HL-60 (cell line): ENCODE measurements around the gene HSDL2.
"Not testable (repeated sequence)": the region's sequence is repeated elsewhere in the genome, so short reads cannot be mapped to it uniquely, and the experiment has no call there.

Source experiments
- DNase-seq, 2 experiments: peaks; one replicate each; pipeline ENCODE4 v3.0.0-alpha.2; 2010 to 2020; ENCODE audit warnings: low read depth in 1 of 2, low spot score in 1 of 2
- H3K27ac ChIP-seq: fragments of 250-450 bp; sonication (Bioruptor Pico); replicated peaks from 2 replicates; pipeline ENCODE4 v1.5.1; 2020; ENCODE audit warnings: mild to moderate bottlenecking, moderate library complexity
- H3K27me3 ChIP-seq: fragments of 250-450 bp; sonication (Bioruptor Pico); 2 replicates; pipeline ENCODE4 v1.5.1; 2021; ENCODE audit warnings: mild to moderate bottlenecking, moderate library complexity; ENCODE audit not compliant: insufficient read depth, poor library complexity, severe bottlenecking
- H3K4me3 ChIP-seq: replicated peaks from 2 replicates; pipeline ENCODE4 v1.5.1; 2011; ENCODE audit warnings: mild to moderate bottlenecking, control low read depth, low read length; ENCODE audit not compliant: insufficient read depth
- GABPA ChIP-seq: IDR thresholded peaks from 2 replicates; pipeline ENCODE4 v1.6.1; 2012; ENCODE audit warnings: low read depth
- POLR2AphosphoS5 ChIP-seq: IDR thresholded peaks from 2 replicates; pipeline ENCODE4 v1.6.1; 2012; ENCODE audit warnings: low read depth
- SPI1 ChIP-seq: IDR thresholded peaks from 2 replicates; pipeline ENCODE4 v1.6.1; 2012; ENCODE audit warnings: low read depth, mild to moderate bottlenecking, borderline replicate concordance
- TF ChIP-seq, protein P1 (sequence below): IDR thresholded peaks from 2 replicates; pipeline ENCODE4 v1.6.1; 2012; ENCODE audit warnings: low read depth; ENCODE audit not compliant: insufficient replicate concordance
- TF ChIP-seq, protein P2 (sequence below): IDR thresholded peaks from one replicate; pipeline ENCODE4 v1.5.1; 2011; ENCODE audit warnings: low read length, control low read depth, inconsistent platforms; ENCODE audit not compliant: insufficient read depth

Gene HSDL2

GRCh38 chr9:112506571-112506970, 126.7 kb downstream of the HSDL2 start:
- H3K27ac ChIP-seq = no peak overlapping the region
- H3K4me3 ChIP-seq = no peak overlapping the region
- no peak for DNase-seq
- H3K27me3 ChIP-seq = no peaks in the 10 kb centered on the region
- TF ChIP-seq, protein P1, sequence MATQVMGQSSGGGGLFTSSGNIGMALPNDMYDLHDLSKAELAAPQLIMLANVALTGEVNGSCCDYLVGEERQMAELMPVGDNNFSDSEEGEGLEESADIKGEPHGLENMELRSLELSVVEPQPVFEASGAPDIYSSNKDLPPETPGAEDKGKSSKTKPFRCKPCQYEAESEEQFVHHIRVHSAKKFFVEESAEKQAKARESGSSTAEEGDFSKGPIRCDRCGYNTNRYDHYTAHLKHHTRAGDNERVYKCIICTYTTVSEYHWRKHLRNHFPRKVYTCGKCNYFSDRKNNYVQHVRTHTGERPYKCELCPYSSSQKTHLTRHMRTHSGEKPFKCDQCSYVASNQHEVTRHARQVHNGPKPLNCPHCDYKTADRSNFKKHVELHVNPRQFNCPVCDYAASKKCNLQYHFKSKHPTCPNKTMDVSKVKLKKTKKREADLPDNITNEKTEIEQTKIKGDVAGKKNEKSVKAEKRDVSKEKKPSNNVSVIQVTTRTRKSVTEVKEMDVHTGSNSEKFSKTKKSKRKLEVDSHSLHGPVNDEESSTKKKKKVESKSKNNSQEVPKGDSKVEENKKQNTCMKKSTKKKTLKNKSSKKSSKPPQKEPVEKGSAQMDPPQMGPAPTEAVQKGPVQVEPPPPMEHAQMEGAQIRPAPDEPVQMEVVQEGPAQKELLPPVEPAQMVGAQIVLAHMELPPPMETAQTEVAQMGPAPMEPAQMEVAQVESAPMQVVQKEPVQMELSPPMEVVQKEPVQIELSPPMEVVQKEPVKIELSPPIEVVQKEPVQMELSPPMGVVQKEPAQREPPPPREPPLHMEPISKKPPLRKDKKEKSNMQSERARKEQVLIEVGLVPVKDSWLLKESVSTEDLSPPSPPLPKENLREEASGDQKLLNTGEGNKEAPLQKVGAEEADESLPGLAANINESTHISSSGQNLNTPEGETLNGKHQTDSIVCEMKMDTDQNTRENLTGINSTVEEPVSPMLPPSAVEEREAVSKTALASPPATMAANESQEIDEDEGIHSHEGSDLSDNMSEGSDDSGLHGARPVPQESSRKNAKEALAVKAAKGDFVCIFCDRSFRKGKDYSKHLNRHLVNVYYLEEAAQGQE = no peak
- TF ChIP-seq, protein P2, sequence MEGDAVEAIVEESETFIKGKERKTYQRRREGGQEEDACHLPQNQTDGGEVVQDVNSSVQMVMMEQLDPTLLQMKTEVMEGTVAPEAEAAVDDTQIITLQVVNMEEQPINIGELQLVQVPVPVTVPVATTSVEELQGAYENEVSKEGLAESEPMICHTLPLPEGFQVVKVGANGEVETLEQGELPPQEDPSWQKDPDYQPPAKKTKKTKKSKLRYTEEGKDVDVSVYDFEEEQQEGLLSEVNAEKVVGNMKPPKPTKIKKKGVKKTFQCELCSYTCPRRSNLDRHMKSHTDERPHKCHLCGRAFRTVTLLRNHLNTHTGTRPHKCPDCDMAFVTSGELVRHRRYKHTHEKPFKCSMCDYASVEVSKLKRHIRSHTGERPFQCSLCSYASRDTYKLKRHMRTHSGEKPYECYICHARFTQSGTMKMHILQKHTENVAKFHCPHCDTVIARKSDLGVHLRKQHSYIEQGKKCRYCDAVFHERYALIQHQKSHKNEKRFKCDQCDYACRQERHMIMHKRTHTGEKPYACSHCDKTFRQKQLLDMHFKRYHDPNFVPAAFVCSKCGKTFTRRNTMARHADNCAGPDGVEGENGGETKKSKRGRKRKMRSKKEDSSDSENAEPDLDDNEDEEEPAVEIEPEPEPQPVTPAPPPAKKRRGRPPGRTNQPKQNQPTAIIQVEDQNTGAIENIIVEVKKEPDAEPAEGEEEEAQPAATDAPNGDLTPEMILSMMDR = no peak
- TF ChIP-seq POLR2AphosphoS5 (no peak), GABPA (no peak)

DNA sequence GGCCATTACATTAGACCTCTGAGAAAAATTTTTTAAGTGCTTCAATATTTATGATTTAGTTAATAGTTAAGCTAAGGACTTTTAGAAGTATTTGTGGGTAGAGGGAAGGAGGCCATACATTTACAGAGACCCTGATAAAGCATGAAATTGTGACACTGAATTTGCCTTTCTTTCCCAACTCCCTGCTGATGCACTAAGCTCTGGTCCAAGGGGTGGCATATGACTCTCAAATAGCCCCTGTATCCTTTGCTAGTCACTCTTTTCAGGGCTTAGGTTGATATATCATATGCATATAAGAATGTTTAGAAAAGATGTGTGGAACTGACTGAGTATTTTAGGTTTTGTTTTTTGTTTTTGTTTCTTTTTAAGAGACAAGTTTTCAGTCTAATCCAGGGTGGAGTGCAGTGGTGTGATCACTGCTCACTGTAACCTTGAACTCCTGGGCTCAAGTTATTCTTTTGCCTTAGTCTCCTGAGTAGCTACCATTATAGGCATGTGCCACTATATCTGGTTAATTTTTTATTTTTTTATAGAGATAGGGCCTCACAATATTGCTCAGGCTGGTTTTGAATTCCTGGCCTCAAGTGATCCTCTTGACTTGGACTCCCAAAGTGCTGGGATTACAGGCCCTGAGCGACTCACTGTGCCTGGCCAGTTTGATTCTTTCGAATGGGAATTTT, 127.2 kb downstream of the HSDL2 start:
- H3K27me3 ChIP-seq = no peaks in the 10 kb centered on the region
- TF ChIP-seq, protein P2 = no peak
- no peak for TF ChIP-seq POLR2AphosphoS5
- TF ChIP-seq, protein P1 = no peak
- TF ChIP-seq GABPA = no peak
- TF ChIP-seq SPI1 = no peak
- H3K4me3 ChIP-seq = no peak overlapping the region
- DNase-seq = no peak
- H3K27ac ChIP-seq = no peak overlapping the region

DNA sequence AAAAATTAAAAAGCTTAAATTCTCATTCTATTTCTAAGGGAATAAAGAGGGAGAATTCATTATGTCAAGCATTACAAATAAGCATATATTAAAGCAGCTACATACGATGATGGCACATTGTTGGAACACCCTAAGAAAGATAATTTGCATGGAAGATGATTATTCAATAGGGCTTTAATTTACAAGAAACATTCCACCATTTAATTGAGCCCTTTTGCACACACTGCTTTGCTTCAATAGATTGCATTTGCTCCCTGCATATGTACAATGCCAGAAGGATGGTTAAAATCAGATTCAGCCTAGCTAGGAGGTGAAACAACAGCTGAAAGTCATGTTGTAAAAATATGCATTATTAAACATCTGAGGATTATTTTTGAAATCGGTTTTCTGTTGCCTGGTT, 128.5 kb downstream of the HSDL2 start:
- Histone ChIP-seq H3K27me3 (no peaks in the 10 kb centered on the region), H3K27ac (no peak overlapping the region), H3K4me3 (no peak overlapping the region)
- DNase-seq = no peak
- TF ChIP-seq GABPA = no peak
- TF ChIP-seq, protein P1 = no peak
- no peak for TF ChIP-seq SPI1
- TF ChIP-seq POLR2AphosphoS5 = no peak
- TF ChIP-seq, protein P2 = no peak

DNA sequence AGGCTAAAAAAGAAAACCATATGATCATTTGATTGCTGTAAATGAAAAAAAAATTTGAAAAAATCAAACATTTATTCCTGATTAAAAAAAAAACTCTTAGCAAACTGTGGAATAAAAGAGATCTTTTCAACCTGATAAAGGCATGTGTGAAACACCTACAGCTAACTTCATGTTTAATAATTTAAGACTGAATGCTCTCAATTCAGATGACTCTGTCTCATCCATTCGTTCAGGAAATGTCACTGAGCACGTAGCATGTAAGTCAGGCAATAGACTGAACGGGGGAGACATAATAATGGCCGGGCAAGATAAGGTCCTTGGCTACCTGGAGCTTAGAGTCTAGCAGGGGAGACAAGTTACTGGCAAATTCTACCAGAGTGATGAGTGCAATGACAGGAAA, 132.5 kb downstream of the HSDL2 start:
- H3K4me3 ChIP-seq, DNase-seq, H3K27ac ChIP-seq, H3K27me3 ChIP-seq: not testable (repeated sequence)
